Liver (tissue), 3 donors: ENCODE data around the gene RAET1E.

Experiments used
- CTCF ChIP-seq: fragments of 150-350 bp; IDR thresholded peaks from 2 replicates; pipeline ENCODE4 v1.5.1; 2017; ENCODE audit warnings: improper control_type of control experiment, low read depth, low read length; ENCODE audit not compliant: missing input control
- GABPA ChIP-seq, 2 donors: IDR thresholded peaks in 1 of 2; conservative IDR thresholded peaks in 1 of 2; 2 replicates each; pipeline ENCODE4 v1.6.1; 2016; ENCODE audit warnings: antibody characterized with exemption in 2 of 2, mild to moderate bottlenecking in 1 of 2, moderate library complexity in 1 of 2
- TF ChIP-seq, protein P1 (sequence below): IDR thresholded peaks from 2 replicates; pipeline ENCODE4 v1.6.1; 2016; ENCODE audit warnings: antibody characterized with exemption
- donor health status: healthy.
- donor health status: healthy.

DNA sequence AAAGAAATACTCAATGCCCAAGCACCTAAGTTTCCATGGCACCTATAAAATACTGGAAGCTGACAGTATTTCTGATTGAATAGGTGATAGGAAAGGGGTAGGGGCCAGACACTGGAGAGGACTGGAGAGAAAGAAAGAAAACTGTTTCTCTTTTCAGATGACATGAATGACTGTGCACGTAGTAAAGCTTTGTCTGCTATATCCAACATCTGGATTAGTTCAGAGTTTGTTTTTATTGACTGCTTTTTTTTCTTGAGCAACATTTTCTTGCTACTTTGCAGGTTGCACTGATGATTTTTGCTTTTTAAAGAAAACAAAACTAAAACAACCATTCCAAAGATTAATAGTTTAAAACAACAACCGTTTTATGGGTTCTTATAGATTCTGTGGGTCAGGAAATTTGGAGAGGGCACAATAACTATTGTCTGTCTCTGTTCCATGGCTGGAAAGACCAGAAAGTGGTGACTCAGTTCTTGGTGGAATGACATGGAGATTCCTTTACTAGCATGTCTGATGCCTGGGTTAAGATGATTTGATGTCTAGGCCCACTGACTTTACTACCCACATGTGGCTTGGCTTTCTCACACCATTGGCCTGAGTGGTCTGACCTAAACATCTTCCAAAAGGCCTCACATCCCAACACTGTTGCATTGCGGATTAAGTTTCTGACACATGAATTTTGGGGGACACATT is 21.5 kb downstream of the RAET1E start:
- TF ChIP-seq, protein P1, sequence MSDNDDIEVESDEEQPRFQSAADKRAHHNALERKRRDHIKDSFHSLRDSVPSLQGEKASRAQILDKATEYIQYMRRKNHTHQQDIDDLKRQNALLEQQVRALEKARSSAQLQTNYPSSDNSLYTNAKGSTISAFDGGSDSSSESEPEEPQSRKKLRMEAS: no peak
- TF ChIP-seq CTCF (no peak), GABPA (IDR thresholded peaks at IDR 0.05 in 1 of 2, conservative IDR thresholded peaks at IDR 0.05 in 1 of 2) (no peak)
